ENCODE results near the gene ANAPC10. TPM values are rescaled to one million over a fixed set of nuclear protein-coding genes. Genes with fewer than 3 reads are reported as not detected.

ANAPC10 gene
- total RNA-seq, 1 experiment from 2014 or later, result 10.5 TPM

GRCh38 chr4:145083891-145084605, 13.9 kb downstream of the ANAPC10 start:
- CTCF ChIA-PET, result no interaction called here
- no TSS peak for BruUV-seq (replicated peaks)
- in situ Hi-C loops (cut with HindIII; ENCODE audit: low pct_unique_long_range_greater_than_20kb, low sequenced_read_pairs) (no loop called here), intact Hi-C loops (cut with micrococcal nuclease; ENCODE audit: unreplicated experiment) (no loop called here)
- DNase-seq (ENCODE audit: low read depth, low spot score), result no peak
- H3K4me1 ChIP-seq (ENCODE audit: control insufficient read depth, insufficient read depth, low read length), result no peaks in the 10 kb centered on the region
- no peaks in the 10 kb centered on the region for H3K9me3 ChIP-seq (ENCODE audit: control insufficient read depth, insufficient read depth, low read depth, low read length)
- no peaks in the 10 kb centered on the region for H3K27me3 ChIP-seq (ENCODE audit: control insufficient read depth, insufficient read depth, low read length)
- no peak overlapping the region for H3K4me3 ChIP-seq (ENCODE audit: low read depth in 2 of 2, low read length in 2 of 2)
- no peak for TF ChIP-seq CTCF (IDR thresholded peaks at IDR 0.05)
- H3K27ac ChIP-seq (ENCODE audit: low read length), result no peak overlapping the region
- no peak for ATAC-seq
- H3K36me3 ChIP-seq (ENCODE audit: control insufficient read depth, insufficient read depth, low read length), result no peaks in the 10 kb centered on the region; the same call in 1 of the 2 replicates
- POLR2A ChIA-PET, result interaction anchor here (0.6 kb wide), 1 partner anchor 15 kb away, joined by 3 read pairs; no protein-coding TSS in a partner anchor

- DNase-seq (ENCODE audit: low read depth, low spot score) (no peak), ATAC-seq (no peak)
- Histone ChIP-seq H3K27me3 (ENCODE audit: control insufficient read depth, insufficient read depth, low read length) (no peaks in the 10 kb centered on the region), H3K4me3 (ENCODE audit: low read depth in 2 of 2, low read length in 2 of 2) (no peak overlapping the region), H3K4me1 (ENCODE audit: control insufficient read depth, insufficient read depth, low read length) (no peaks in the 10 kb centered on the region), H3K9me3 (ENCODE audit: control insufficient read depth, insufficient read depth, low read depth, low read length) (no peaks in the 10 kb centered on the region), H3K27ac (ENCODE audit: low read length) (no peak overlapping the region), H3K36me3 (ENCODE audit: control insufficient read depth, insufficient read depth, low read length) (no peaks in the 10 kb centered on the region; the same call in 1 of the 2 replicates)
- intact Hi-C loops (cut with micrococcal nuclease; ENCODE audit: unreplicated experiment), result no loop called here
- in situ Hi-C loops (cut with HindIII; ENCODE audit: low pct_unique_long_range_greater_than_20kb, low sequenced_read_pairs), result no loop called here
- POLR2A ChIA-PET, result no interaction called here
- CTCF ChIA-PET, result no interaction called here
- TF ChIP-seq TCF7L2 (IDR thresholded peaks at IDR 0.05; ENCODE audit: low read depth, low read length), result no peak
- no peak for TF ChIP-seq CTCF (IDR thresholded peaks at IDR 0.05)
- TF ChIP-seq SIN3A (IDR thresholded peaks at IDR 0.05; ENCODE audit: borderline replicate concordance, insufficient read depth, low read depth, low read length), result no peak
- no peak for TF ChIP-seq REST (IDR thresholded peaks at IDR 0.05; ENCODE audit: insufficient read depth in 1 of 2, low read depth in 2 of 2, low read length in 1 of 2)
- no peak for TF ChIP-seq POLR2AphosphoS5 (IDR thresholded peaks at IDR 0.05; ENCODE audit: low read depth, low read length)
- no TSS peak for BruUV-seq (replicated peaks)
Observed at GRCh38 chr4:145081756-145082155, 16.2 kb downstream of the ANAPC10 start.
